GM12878 (cell line): ENCODE results near the gene RBMS1. TPM values are rescaled to one million over a fixed set of nuclear protein-coding genes. Genes with fewer than 3 reads are reported as not detected.

Source experiments
- ATAC-seq: fragments of 200-7000 bp; cut with Tn5 transposase; 3 replicates; pipeline ENCODE4 v1.9.1; 2020; ENCODE audit warnings: mild to moderate bottlenecking, moderate library complexity
- BruUV-seq: library from RNA; stranded (reverse); fragments of 400-500 nt; replicated peaks from 2 replicates; lab custom pipeline; 2021; lab: Mats Ljungman, UMichigan
- CTCF ChIA-PET: fragments of 300-600 bp; sonication (Branson Sonifier 250); formaldehyde crosslinking; extraction: SDS; loops from one replicate; lab custom pipeline; 2021; ENCODE audit warnings: inconsistent platforms; lab: Yijun Ruan, JAX
- POLR2A ChIA-PET: fragments of 350-600 bp; formaldehyde crosslinking; extraction: SDS; loops from one replicate; lab custom pipeline; 2021; ENCODE audit warnings: inconsistent platforms; lab: Charles Lee
- RAD21 ChIA-PET: fragments of 300-600 bp; sonication (Branson Sonifier 250); formaldehyde crosslinking; loops from one replicate; lab custom pipeline; 2023; ENCODE audit warnings: antibody characterized with exemption; ENCODE audit not compliant: unreplicated experiment; lab: Charles Lee
- SMC1A ChIA-PET: fragments of 300-600 bp; sonication (Branson Sonifier 250); formaldehyde crosslinking; loops from one replicate; lab custom pipeline; 2023; ENCODE audit not compliant: unreplicated experiment, uncharacterized antibody; lab: Charles Lee
- DNase-seq: peaks from one replicate; pipeline ENCODE4 v3.0.0-alpha.2; 2011; ENCODE audit warnings: low read depth, low spot score
- FAIRE-seq: peaks from 3 replicates; lab custom pipeline; 2011; peaks lifted over from hg19 to GRCh38; lab: Jason Lieb, UNC
- H2AFZ ChIP-seq: 2 replicates; pipeline ENCODE4 v1.6.0; 2011; ENCODE audit warnings: low read depth, low read length, control low read depth; ENCODE audit not compliant: control insufficient read depth
- H3K27ac ChIP-seq: 2 replicates; pipeline ENCODE4 v1.5.1; 2011; ENCODE audit warnings: control low read depth; ENCODE audit not compliant: control insufficient read depth, insufficient read depth
- H3K27me3 ChIP-seq, 2 experiments: replicated peaks in 1 of 2; 2 replicates each; pipeline versions ENCODE4 v1.6.0 to v1.6.1; 2011; ENCODE audit warnings: low read length in 1 of 2; ENCODE audit not compliant: control insufficient read depth in 2 of 2, insufficient read depth in 2 of 2
- H3K36me3 ChIP-seq, 2 experiments: 2 replicates each; pipeline ENCODE4 v1.5.1; 2011; ENCODE audit warnings: low read length in 1 of 2; ENCODE audit not compliant: control insufficient read depth in 2 of 2, insufficient read depth in 2 of 2
- H3K4me1 ChIP-seq: 2 replicates; pipeline ENCODE4 v1.6.1; 2011; ENCODE audit warnings: mild to moderate bottlenecking, low read length, moderate library complexity, mixed read lengths; ENCODE audit not compliant: control insufficient read depth, insufficient read depth
- H3K4me2 ChIP-seq: 2 replicates; pipeline ENCODE4 v1.6.0; 2011; ENCODE audit warnings: control low read depth; ENCODE audit not compliant: control insufficient read depth, insufficient read depth
- H3K4me3 ChIP-seq: fragments of 200-600 bp; sonication (generic); 2 replicates; pipeline ENCODE4 v1.5.1; 2016
- H3K79me2 ChIP-seq: 2 replicates; pipeline ENCODE4 v1.6.0; 2011; ENCODE audit warnings: low read length; ENCODE audit not compliant: control insufficient read depth, insufficient read depth
- H3K9ac ChIP-seq: 2 replicates; pipeline ENCODE4 v1.8.0; 2011; ENCODE audit warnings: low read length, control low read depth, mixed read lengths; ENCODE audit not compliant: control insufficient read depth, insufficient read depth
- H3K9me3 ChIP-seq: replicated peaks from 3 replicates; pipeline ENCODE4 v1.5.1; 2011; ENCODE audit warnings: mild to moderate bottlenecking, low read length; ENCODE audit not compliant: control insufficient read depth, insufficient read depth
- H4K20me1 ChIP-seq: 2 replicates; pipeline ENCODE4 v1.6.0; 2011; ENCODE audit not compliant: control insufficient read depth, insufficient read depth
- BCL3 ChIP-seq: IDR thresholded peaks from 2 replicates; pipeline ENCODE4 v1.6.1; 2011; ENCODE audit warnings: borderline replicate concordance, low read depth, mild to moderate bottlenecking, moderate library complexity, low read length; ENCODE audit not compliant: insufficient read depth, poor library complexity, severe bottlenecking
- GABPA ChIP-seq: IDR thresholded peaks from 2 replicates; pipeline ENCODE4 v1.6.1; 2014; ENCODE audit warnings: antibody characterized with exemption, low read depth, mild to moderate bottlenecking, inconsistent platforms
- JUND ChIP-seq: IDR thresholded peaks from 2 replicates; pipeline ENCODE4 v1.6.1; 2012; ENCODE audit warnings: low read depth, mild to moderate bottlenecking, low read length, improper control_type of control experiment, moderate library complexity
- KLF5 ChIP-seq: fragments of 450-650 bp; IDR thresholded peaks from 2 replicates; pipeline ENCODE4 v1.6.1; 2014; ENCODE audit warnings: mild to moderate bottlenecking; ENCODE audit not compliant: partially characterized antibody
- RAD51 ChIP-seq: fragments of 450-650 bp; IDR thresholded peaks from 2 replicates; pipeline ENCODE4 v1.6.1; 2016; ENCODE audit warnings: moderate library complexity, mild to moderate bottlenecking, inconsistent platforms
- RELA ChIP-seq: fragments of 450-650 bp; IDR thresholded peaks from 2 replicates; pipeline ENCODE4 v1.8.0; 2014; ENCODE audit warnings: borderline replicate concordance; ENCODE audit not compliant: partially characterized antibody
- SMAD5 ChIP-seq: IDR thresholded peaks from 2 replicates; pipeline ENCODE4 v1.6.1; 2016; ENCODE audit warnings: antibody characterized with exemption, low read depth
- SMC3 ChIP-seq: IDR thresholded peaks from 2 replicates; pipeline ENCODE4 v1.6.1; 2011; ENCODE audit warnings: low read length, improper control_type of control experiment, borderline replicate concordance
- YY1 ChIP-seq: IDR thresholded peaks from 2 replicates; pipeline ENCODE4 v1.6.1; 2011; ENCODE audit warnings: low read depth, mild to moderate bottlenecking, low read length
- ZNF207 ChIP-seq: fragments of 450-650 bp; IDR thresholded peaks from 2 replicates; pipeline ENCODE4 v1.6.1; 2014; ENCODE audit warnings: antibody characterized with exemption, mild to moderate bottlenecking, borderline replicate concordance
- ZNF24 ChIP-seq: fragments of 450-650 bp; IDR thresholded peaks from 2 replicates; pipeline ENCODE4 v1.6.1; 2017; ENCODE audit warnings: antibody characterized with exemption, mild to moderate bottlenecking
- WGBS: methylation state at CpG from one replicate; pipeline ENCODE4 v1.1.6; 2016; ENCODE audit warnings: low lambda C conversion rate; ENCODE audit not compliant: insufficient replicate concordance, insufficient coverage; ENCODE audit errors: missing lambda C conversion rate; 5-methylcytosine and 5-hydroxymethylcytosine counted together
- in situ Hi-C: fragments of 300-500 bp; cut with MboI; formaldehyde crosslinking; loops from 9 replicates; pipeline ENCODE4 v1.14.3; 2018; ENCODE audit warnings: mixed read lengths
- intact Hi-C: fragments of 100-400 bp; cut with micrococcal nuclease; formaldehyde crosslinking; loops from one replicate; pipeline ENCODE4 v1.14.2; 2022; ENCODE audit not compliant: unreplicated experiment
- polyA plus RNA-seq, 11 experiments: library from polyadenylated mRNA; depleted of rRNA in 4 of 11; unstranded in 6 of 11; stranded (reverse) in 5 of 11; fragments of >200 nt; fragmentation: Nextera tagmentation in 4 of 11; fragmentation: Illumina TruSeq in 1 of 11; extraction: Ambion mirVana in 4 of 11; extraction: Trizol in 1 of 11; gene quantifications; 1 replicate in 1 of 11; 2 replicates in 10 of 11; pipeline versions ENCODE4 v1.2.1 to v1.2.3, GENCODE V29; 2011 to 2016; ENCODE audit warnings: inconsistent platforms in 2 of 11, missing spikeins in 2 of 11, low read depth in 1 of 11
- total RNA-seq, 4 experiments: library from RNA; depleted of rRNA in 3 of 4; stranded (reverse); fragments of >200 nt in 3 of 4; fragmentation: Illumina TruSeq in 1 of 4; extraction: Trizol in 1 of 4; gene quantifications; 2 replicates each; pipeline versions ENCODE4 v1.2.1 to v1.2.3, GENCODE V29; 2013 to 2021
- TF ChIP-seq, protein P1 (sequence below): IDR thresholded peaks from 2 replicates; pipeline ENCODE4 v1.6.1; 2012; ENCODE audit warnings: improper control_type of control experiment, low read depth, low read length; ENCODE audit not compliant: insufficient replicate concordance
- TF ChIP-seq, protein P2 (sequence below): fragments of 450-650 bp; IDR thresholded peaks from 2 replicates; pipeline ENCODE4 v1.6.1; 2016; ENCODE audit warnings: mild to moderate bottlenecking
- TF ChIP-seq, protein P3 (sequence below): fragments of 450-650 bp; IDR thresholded peaks from 2 replicates; pipeline ENCODE4 v1.6.1; 2018; ENCODE audit warnings: mild to moderate bottlenecking, low read depth, moderate library complexity; ENCODE audit not compliant: partially characterized antibody

RBMS1 gene
- total and polyA plus RNA-seq, 10 of the 15 experiments (the other 5 are each of a cell fraction or from before 2014, with no cell fraction given): 0.04 to 0.31 (median 0.17) TPM; not detected in 1

GRCh38 chr2:160479269-160479668 lies 14.3 kb downstream of the RBMS1 start:
- H2AFZ ChIP-seq: no peak overlapping the region
- no peak overlapping the region for H3K4me3 ChIP-seq
- no peak overlapping the region for H3K4me2 ChIP-seq
- ChIA-PET CTCF (interaction anchor here (0.9 to 2.0 kb wide), 2 partner anchors 18 to 50 kb away, joined by 3 to 4 read pairs; no protein-coding TSS in a partner anchor), SMC1A (no interaction called here), POLR2A (no interaction called here), RAD21 (no interaction called here)
- in situ Hi-C loops: no loop called here
- intact Hi-C loops: no loop called here
- no peak overlapping the region for H3K27ac ChIP-seq
- H3K4me1 ChIP-seq: no peaks in the 10 kb centered on the region
- no peak overlapping the region for H3K9ac ChIP-seq
- BruUV-seq: no TSS peak
- no peaks in the 10 kb centered on the region for H4K20me1 ChIP-seq
- no peaks in the 10 kb centered on the region for H3K9me3 ChIP-seq
- ATAC-seq (no peak), FAIRE-seq (no peak), DNase-seq (no peak)
- no peaks in the 10 kb centered on the region for H3K36me3 ChIP-seq
- no peaks in the 10 kb centered on the region for H3K27me3 ChIP-seq
- H3K79me2 ChIP-seq: no peaks in the 10 kb centered on the region
- 22% methylated on average over 3 of the region's 3 CpGs for WGBS
- TF ChIP-seq RAD51: no peak
- no peak for TF ChIP-seq KLF5
- TF ChIP-seq BCL3: no peak
- TF ChIP-seq, protein P1, sequence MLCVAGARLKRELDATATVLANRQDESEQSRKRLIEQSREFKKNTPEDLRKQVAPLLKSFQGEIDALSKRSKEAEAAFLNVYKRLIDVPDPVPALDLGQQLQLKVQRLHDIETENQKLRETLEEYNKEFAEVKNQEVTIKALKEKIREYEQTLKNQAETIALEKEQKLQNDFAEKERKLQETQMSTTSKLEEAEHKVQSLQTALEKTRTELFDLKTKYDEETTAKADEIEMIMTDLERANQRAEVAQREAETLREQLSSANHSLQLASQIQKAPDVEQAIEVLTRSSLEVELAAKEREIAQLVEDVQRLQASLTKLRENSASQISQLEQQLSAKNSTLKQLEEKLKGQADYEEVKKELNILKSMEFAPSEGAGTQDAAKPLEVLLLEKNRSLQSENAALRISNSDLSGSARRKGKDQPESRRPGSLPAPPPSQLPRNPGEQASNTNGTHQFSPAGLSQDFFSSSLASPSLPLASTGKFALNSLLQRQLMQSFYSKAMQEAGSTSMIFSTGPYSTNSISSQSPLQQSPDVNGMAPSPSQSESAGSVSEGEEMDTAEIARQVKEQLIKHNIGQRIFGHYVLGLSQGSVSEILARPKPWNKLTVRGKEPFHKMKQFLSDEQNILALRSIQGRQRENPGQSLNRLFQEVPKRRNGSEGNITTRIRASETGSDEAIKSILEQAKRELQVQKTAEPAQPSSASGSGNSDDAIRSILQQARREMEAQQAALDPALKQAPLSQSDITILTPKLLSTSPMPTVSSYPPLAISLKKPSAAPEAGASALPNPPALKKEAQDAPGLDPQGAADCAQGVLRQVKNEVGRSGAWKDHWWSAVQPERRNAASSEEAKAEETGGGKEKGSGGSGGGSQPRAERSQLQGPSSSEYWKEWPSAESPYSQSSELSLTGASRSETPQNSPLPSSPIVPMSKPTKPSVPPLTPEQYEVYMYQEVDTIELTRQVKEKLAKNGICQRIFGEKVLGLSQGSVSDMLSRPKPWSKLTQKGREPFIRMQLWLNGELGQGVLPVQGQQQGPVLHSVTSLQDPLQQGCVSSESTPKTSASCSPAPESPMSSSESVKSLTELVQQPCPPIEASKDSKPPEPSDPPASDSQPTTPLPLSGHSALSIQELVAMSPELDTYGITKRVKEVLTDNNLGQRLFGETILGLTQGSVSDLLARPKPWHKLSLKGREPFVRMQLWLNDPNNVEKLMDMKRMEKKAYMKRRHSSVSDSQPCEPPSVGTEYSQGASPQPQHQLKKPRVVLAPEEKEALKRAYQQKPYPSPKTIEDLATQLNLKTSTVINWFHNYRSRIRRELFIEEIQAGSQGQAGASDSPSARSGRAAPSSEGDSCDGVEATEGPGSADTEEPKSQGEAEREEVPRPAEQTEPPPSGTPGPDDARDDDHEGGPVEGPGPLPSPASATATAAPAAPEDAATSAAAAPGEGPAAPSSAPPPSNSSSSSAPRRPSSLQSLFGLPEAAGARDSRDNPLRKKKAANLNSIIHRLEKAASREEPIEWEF: no peak
- TF ChIP-seq, protein P2, sequence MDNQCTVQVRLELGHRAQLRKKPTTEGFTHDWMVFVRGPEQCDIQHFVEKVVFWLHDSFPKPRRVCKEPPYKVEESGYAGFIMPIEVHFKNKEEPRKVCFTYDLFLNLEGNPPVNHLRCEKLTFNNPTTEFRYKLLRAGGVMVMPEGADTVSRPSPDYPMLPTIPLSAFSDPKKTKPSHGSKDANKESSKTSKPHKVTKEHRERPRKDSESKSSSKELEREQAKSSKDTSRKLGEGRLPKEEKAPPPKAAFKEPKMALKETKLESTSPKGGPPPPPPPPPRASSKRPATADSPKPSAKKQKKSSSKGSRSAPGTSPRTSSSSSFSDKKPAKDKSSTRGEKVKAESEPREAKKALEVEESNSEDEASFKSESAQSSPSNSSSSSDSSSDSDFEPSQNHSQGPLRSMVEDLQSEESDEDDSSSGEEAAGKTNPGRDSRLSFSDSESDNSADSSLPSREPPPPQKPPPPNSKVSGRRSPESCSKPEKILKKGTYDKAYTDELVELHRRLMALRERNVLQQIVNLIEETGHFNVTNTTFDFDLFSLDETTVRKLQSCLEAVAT: no peak
- no peak for TF ChIP-seq JUND
- no peak for TF ChIP-seq YY1
- TF ChIP-seq SMAD5: no peak
- TF ChIP-seq GABPA: no peak
- TF ChIP-seq ZNF24: no peak
- no peak for TF ChIP-seq ZNF207
- TF ChIP-seq, protein P3, sequence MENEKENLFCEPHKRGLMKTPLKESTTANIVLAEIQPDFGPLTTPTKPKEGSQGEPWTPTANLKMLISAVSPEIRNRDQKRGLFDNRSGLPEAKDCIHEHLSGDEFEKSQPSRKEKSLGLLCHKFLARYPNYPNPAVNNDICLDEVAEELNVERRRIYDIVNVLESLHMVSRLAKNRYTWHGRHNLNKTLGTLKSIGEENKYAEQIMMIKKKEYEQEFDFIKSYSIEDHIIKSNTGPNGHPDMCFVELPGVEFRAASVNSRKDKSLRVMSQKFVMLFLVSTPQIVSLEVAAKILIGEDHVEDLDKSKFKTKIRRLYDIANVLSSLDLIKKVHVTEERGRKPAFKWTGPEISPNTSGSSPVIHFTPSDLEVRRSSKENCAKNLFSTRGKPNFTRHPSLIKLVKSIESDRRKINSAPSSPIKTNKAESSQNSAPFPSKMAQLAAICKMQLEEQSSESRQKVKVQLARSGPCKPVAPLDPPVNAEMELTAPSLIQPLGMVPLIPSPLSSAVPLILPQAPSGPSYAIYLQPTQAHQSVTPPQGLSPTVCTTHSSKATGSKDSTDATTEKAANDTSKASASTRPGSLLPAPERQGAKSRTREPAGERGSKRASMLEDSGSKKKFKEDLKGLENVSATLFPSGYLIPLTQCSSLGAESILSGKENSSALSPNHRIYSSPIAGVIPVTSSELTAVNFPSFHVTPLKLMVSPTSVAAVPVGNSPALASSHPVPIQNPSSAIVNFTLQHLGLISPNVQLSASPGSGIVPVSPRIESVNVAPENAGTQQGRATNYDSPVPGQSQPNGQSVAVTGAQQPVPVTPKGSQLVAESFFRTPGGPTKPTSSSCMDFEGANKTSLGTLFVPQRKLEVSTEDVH: no peak
- TF ChIP-seq SMC3: no peak
- no peak for TF ChIP-seq RELA
